ENCODE measurements around the gene NTRK3. TPM values are rescaled to one million over a fixed set of nuclear protein-coding genes. Genes with fewer than 3 reads are reported as not detected.

Gene NTRK3
- total and polyA plus RNA-seq, 9 donors = 1.8 to 7.9 (median 3.2) TPM

- DNase-seq = no peak
- no peaks in the 10 kb centered on the region for H3K36me3 ChIP-seq (ENCODE audit: control insufficient read depth, insufficient read depth, low read length)
- no peaks in the 10 kb centered on the region for H3K9me3 ChIP-seq (replicated peaks; ENCODE audit: control insufficient read depth, low read depth, low read length)
- peaks cover 44% of the 10 kb centered on the region for H3K4me1 ChIP-seq (ENCODE audit: control insufficient read depth, insufficient read depth, low read length)
- H3K27ac ChIP-seq (ENCODE audit: low read length) = no peak overlapping the region
- no peak overlapping the region for H3K4me3 ChIP-seq (ENCODE audit: low read length)
- H3K27me3 ChIP-seq (ENCODE audit: control insufficient read depth, insufficient read depth, low read length) = peaks cover 4% of the 10 kb centered on the region
- WGBS (ENCODE audit: insufficient coverage) = 82% methylated on average over 5 of the region's 7 CpGs
Observed at GRCh38 chr15:88246081-88246480, 10.5 kb downstream of the NTRK3 start.

- H3K27ac ChIP-seq (ENCODE audit: low read length) = no peak overlapping the region
- WGBS (ENCODE audit: insufficient coverage) = no CpG with 5 or more reads among the region's 2 CpGs
- DNase-seq = peak; percentile 42
- no peak overlapping the region for H3K4me3 ChIP-seq (ENCODE audit: low read length)
- peaks cover 35% of the 10 kb centered on the region for H3K4me1 ChIP-seq (ENCODE audit: control insufficient read depth, insufficient read depth, low read length)
- H3K36me3 ChIP-seq (ENCODE audit: control insufficient read depth, insufficient read depth, low read length) = no peaks in the 10 kb centered on the region
- H3K9me3 ChIP-seq (replicated peaks; ENCODE audit: control insufficient read depth, low read depth, low read length) = no peaks in the 10 kb centered on the region
- peaks cover 4% of the 10 kb centered on the region for H3K27me3 ChIP-seq (ENCODE audit: control insufficient read depth, insufficient read depth, low read length)
Observed at GRCh38 chr15:88243895-88244787, 12.4 kb downstream of the NTRK3 start.

GRCh38 chr15:88242586-88243555 lies 13.7 kb downstream of the NTRK3 start:
- H3K9me3 ChIP-seq (replicated peaks; ENCODE audit: control insufficient read depth, low read depth, low read length) = no peaks in the 10 kb centered on the region
- no peak for DNase-seq
- H3K27ac ChIP-seq (ENCODE audit: low read length) = no peak overlapping the region
- no peaks in the 10 kb centered on the region for H3K36me3 ChIP-seq (ENCODE audit: control insufficient read depth, insufficient read depth, low read length)
- 80% methylated on average over 7 of the region's 11 CpGs for WGBS (ENCODE audit: insufficient coverage)
- H3K27me3 ChIP-seq (ENCODE audit: control insufficient read depth, insufficient read depth, low read length) = peaks cover 4% of the 10 kb centered on the region
- no peak overlapping the region for H3K4me3 ChIP-seq (ENCODE audit: low read length)
- peaks cover 26% of the 10 kb centered on the region for H3K4me1 ChIP-seq (ENCODE audit: control insufficient read depth, insufficient read depth, low read length)

- no peak overlapping the region for H3K4me3 ChIP-seq (ENCODE audit: low read length)
- DNase-seq = no peak
- H3K27me3 ChIP-seq (ENCODE audit: control insufficient read depth, insufficient read depth, low read length) = peaks cover under 1% of the 10 kb centered on the region
- WGBS (ENCODE audit: insufficient coverage) = 68% methylated on average over 9 of the region's 9 CpGs
- H3K27ac ChIP-seq (ENCODE audit: low read length) = no peak overlapping the region
- H3K36me3 ChIP-seq (ENCODE audit: control insufficient read depth, insufficient read depth, low read length) = no peaks in the 10 kb centered on the region
- H3K9me3 ChIP-seq (replicated peaks; ENCODE audit: control insufficient read depth, low read depth, low read length) = no peaks in the 10 kb centered on the region
- H3K4me1 ChIP-seq (ENCODE audit: control insufficient read depth, insufficient read depth, low read length) = peaks cover 12% of the 10 kb centered on the region
Observed at GRCh38 chr15:88241461-88241860, 15.1 kb downstream of the NTRK3 start.

- 68% methylated on average over 5 of the region's 5 CpGs for WGBS (ENCODE audit: insufficient coverage)
- Histone ChIP-seq H3K27me3 (ENCODE audit: control insufficient read depth, insufficient read depth, low read length) (no peaks in the 10 kb centered on the region), H3K27ac (ENCODE audit: low read length) (no peak overlapping the region), H3K9me3 (replicated peaks; ENCODE audit: control insufficient read depth, low read depth, low read length) (no peaks in the 10 kb centered on the region), H3K36me3 (ENCODE audit: control insufficient read depth, insufficient read depth, low read length) (no peaks in the 10 kb centered on the region), H3K4me1 (ENCODE audit: control insufficient read depth, insufficient read depth, low read length) (peaks cover 8% of the 10 kb centered on the region), H3K4me3 (ENCODE audit: low read length) (no peak overlapping the region)
- no peak for DNase-seq
Observed at GRCh38 chr15:88241060-88241459, 15.5 kb downstream of the NTRK3 start.

- Histone ChIP-seq H3K4me1 (ENCODE audit: control insufficient read depth, insufficient read depth, low read length) (peaks cover 4% of the 10 kb centered on the region), H3K9me3 (replicated peaks; ENCODE audit: control insufficient read depth, low read depth, low read length) (no peaks in the 10 kb centered on the region), H3K27me3 (ENCODE audit: control insufficient read depth, insufficient read depth, low read length) (no peaks in the 10 kb centered on the region), H3K36me3 (ENCODE audit: control insufficient read depth, insufficient read depth, low read length) (no peaks in the 10 kb centered on the region), H3K4me3 (ENCODE audit: low read length) (no peak overlapping the region), H3K27ac (ENCODE audit: low read length) (no peak overlapping the region)
- 76% methylated on average over 9 of the region's 9 CpGs for WGBS (ENCODE audit: insufficient coverage)
- no peak for DNase-seq
Observed at GRCh38 chr15:88239594-88239993, 16.9 kb downstream of the NTRK3 start.

- 60% methylated on average over 5 of the region's 8 CpGs for WGBS (ENCODE audit: insufficient coverage)
Observed at GRCh38 chr15:88238618-88239430, 17.7 kb downstream of the NTRK3 start.

GRCh38 chr15:88234711-88235110 lies 21.8 kb downstream of the NTRK3 start:
- WGBS (ENCODE audit: insufficient coverage) = 67% methylated on average over 7 of the region's 8 CpGs
- no peaks in the 10 kb centered on the region for H3K9me3 ChIP-seq (replicated peaks; ENCODE audit: control insufficient read depth, low read depth, low read length)
- H3K4me3 ChIP-seq (ENCODE audit: low read length) = no peak overlapping the region
- H3K27ac ChIP-seq (ENCODE audit: low read length) = no peak overlapping the region
- no peaks in the 10 kb centered on the region for H3K27me3 ChIP-seq (ENCODE audit: control insufficient read depth, insufficient read depth, low read length)
- DNase-seq = no peak
- H3K4me1 ChIP-seq (ENCODE audit: control insufficient read depth, insufficient read depth, low read length) = no peaks in the 10 kb centered on the region
- H3K36me3 ChIP-seq (ENCODE audit: control insufficient read depth, insufficient read depth, low read length) = no peaks in the 10 kb centered on the region

More at GRCh38 chr15:88238618-88239430, 17.7 kb downstream of the NTRK3 start:
- H3K27me3 ChIP-seq (ENCODE audit: control insufficient read depth, insufficient read depth, low read length) = no peaks in the 10 kb centered on the region
- DNase-seq = no peak
- no peak overlapping the region for H3K27ac ChIP-seq (ENCODE audit: low read length)
- no peak overlapping the region for H3K4me3 ChIP-seq (ENCODE audit: low read length)
- no peaks in the 10 kb centered on the region for H3K36me3 ChIP-seq (ENCODE audit: control insufficient read depth, insufficient read depth, low read length)
- no peaks in the 10 kb centered on the region for H3K9me3 ChIP-seq (replicated peaks; ENCODE audit: control insufficient read depth, low read depth, low read length)
- peaks cover 4% of the 10 kb centered on the region for H3K4me1 ChIP-seq (ENCODE audit: control insufficient read depth, insufficient read depth, low read length)

GRCh38 chr15:88233921-88234320 lies 22.6 kb downstream of the NTRK3 start:
- DNase-seq = no peak
- H3K27me3 ChIP-seq (ENCODE audit: control insufficient read depth, insufficient read depth, low read length) = no peaks in the 10 kb centered on the region
- H3K36me3 ChIP-seq (ENCODE audit: control insufficient read depth, insufficient read depth, low read length) = no peaks in the 10 kb centered on the region
- H3K4me1 ChIP-seq (ENCODE audit: control insufficient read depth, insufficient read depth, low read length) = no peaks in the 10 kb centered on the region
- 90% methylated on average over 8 of the region's 9 CpGs for WGBS (ENCODE audit: insufficient coverage)
- H3K9me3 ChIP-seq (replicated peaks; ENCODE audit: control insufficient read depth, low read depth, low read length) = no peaks in the 10 kb centered on the region
- no peak overlapping the region for H3K4me3 ChIP-seq (ENCODE audit: low read length)
- H3K27ac ChIP-seq (ENCODE audit: low read length) = no peak overlapping the region
